Loucy (cell line): ENCODE measurements around the gene EFS.

ENCODE experiments used
- H2AFZ ChIP-seq: fragments of 200-600 bp; sonication (generic); 2 replicates; pipeline ENCODE4 v1.6.0; 2016; ENCODE audit warnings: antibody characterized with exemption, mild to moderate bottlenecking, low read length, moderate library complexity
- H3F3A ChIP-seq: fragments of 200-600 bp; 2 replicates; pipeline ENCODE4 v1.6.0; 2016; ENCODE audit warnings: antibody characterized with exemption, low read depth, mild to moderate bottlenecking
- H3K27me3 ChIP-seq: fragments of 200-600 bp; sonication (generic); 2 replicates; pipeline ENCODE4 v1.6.1; 2014; ENCODE audit warnings: low read length, mild to moderate bottlenecking; ENCODE audit not compliant: insufficient read depth, poor library complexity, severe bottlenecking
- H3K36me3 ChIP-seq: fragments of 200-600 bp; sonication (generic); 2 replicates; pipeline ENCODE4 v1.6.1; 2016; ENCODE audit warnings: low read length; ENCODE audit not compliant: insufficient read depth
- H3K4me1 ChIP-seq: fragments of 200-600 bp; sonication (generic); 2 replicates; pipeline ENCODE4 v1.5.1; 2014; ENCODE audit warnings: low read length, mild to moderate bottlenecking; ENCODE audit not compliant: insufficient read depth, poor library complexity, severe bottlenecking
- H3K4me2 ChIP-seq: fragments of 200-600 bp; sonication (generic); 2 replicates; pipeline ENCODE4 v1.6.0; 2014; ENCODE audit warnings: antibody characterized with exemption, low read length, low read depth, mild to moderate bottlenecking; ENCODE audit not compliant: poor library complexity, severe bottlenecking
- H3K4me3 ChIP-seq: fragments of 200-600 bp; sonication (generic); 2 replicates; pipeline ENCODE4 v1.5.1; 2014; ENCODE audit warnings: low read length, mild to moderate bottlenecking, mixed read lengths; ENCODE audit not compliant: poor library complexity, severe bottlenecking
- H3K79me2 ChIP-seq: fragments of 200-600 bp; sonication (generic); 2 replicates; pipeline ENCODE4 v1.6.1; 2014; ENCODE audit warnings: low read length; ENCODE audit not compliant: insufficient read depth
- H3K9ac ChIP-seq: fragments of 200-600 bp; sonication (generic); 2 replicates; pipeline ENCODE4 v1.6.0; 2014; ENCODE audit warnings: mild to moderate bottlenecking, low read depth, low read length, moderate library complexity; ENCODE audit not compliant: poor library complexity, severe bottlenecking
- H3K9me2 ChIP-seq: fragments of 200-600 bp; sonication (generic); replicated peaks from 2 replicates; pipeline ENCODE4 v1.6.1; 2016; ENCODE audit warnings: low read depth, low read length, mixed read lengths
- H3K9me3 ChIP-seq: fragments of 200-600 bp; sonication (generic); 2 replicates; pipeline ENCODE4 v1.6.1; 2014; ENCODE audit warnings: mild to moderate bottlenecking, antibody characterized with exemption, low read length, low read depth; ENCODE audit not compliant: insufficient read depth
- H4K20me1 ChIP-seq: fragments of 200-600 bp; sonication (generic); 2 replicates; pipeline ENCODE4 v1.6.0; 2014; ENCODE audit warnings: antibody characterized with exemption, low read length, mild to moderate bottlenecking; ENCODE audit not compliant: insufficient read depth, poor library complexity, severe bottlenecking
- CTCF ChIP-seq: fragments of 200-600 bp; sonication (generic); conservative IDR thresholded peaks from 2 replicates; pipeline ENCODE4 v1.5.1; 2014; ENCODE audit warnings: mild to moderate bottlenecking, antibody characterized with exemption, low read length
- EZH2phosphoT487 ChIP-seq: fragments of 200-600 bp; IDR thresholded peaks from 2 replicates; pipeline ENCODE4 v1.6.1; 2018; ENCODE audit warnings: antibody characterized with exemption, mild to moderate bottlenecking, moderate library complexity, borderline replicate concordance

Gene EFS

DNA sequence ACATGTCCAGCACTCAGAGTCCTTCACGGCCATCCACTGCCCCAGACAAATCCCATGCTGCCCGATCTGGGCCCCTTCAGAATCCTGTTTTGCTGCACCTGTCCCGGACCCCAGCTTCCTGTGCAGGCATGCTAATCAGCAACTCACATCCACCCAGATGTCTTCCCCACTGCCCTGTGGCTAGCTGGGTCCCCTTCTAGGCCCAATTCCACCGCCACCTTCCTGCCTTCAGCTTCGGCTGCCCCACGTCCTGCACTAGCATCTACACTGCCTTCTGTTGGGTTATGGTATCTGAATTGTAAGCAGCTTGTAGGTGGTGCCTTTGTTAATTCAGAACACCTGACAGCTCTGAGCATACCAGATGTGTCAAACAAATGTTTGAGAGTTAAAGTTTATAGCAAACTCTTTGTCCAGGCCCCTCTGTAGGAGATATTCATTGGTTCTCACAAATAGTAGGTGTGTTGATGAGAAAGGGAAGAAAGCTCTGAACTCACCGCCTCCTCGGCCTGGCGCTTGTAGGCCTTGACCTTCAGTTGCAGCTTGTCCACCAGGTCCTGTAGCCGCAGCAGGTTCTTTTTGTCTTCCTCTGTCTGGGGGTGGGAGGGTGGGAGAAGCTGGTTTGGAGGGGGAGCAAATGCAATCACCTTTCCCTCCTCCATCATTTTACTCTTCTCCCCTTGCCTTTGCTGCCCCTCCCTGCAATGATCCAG, 17.9 kb upstream of the EFS start:
- H3K4me1 ChIP-seq: no peaks in the 10 kb centered on the region
- no peak overlapping the region for H3K4me3 ChIP-seq
- H3K79me2 ChIP-seq: no peaks in the 10 kb centered on the region
- no peaks in the 10 kb centered on the region for H3K9me3 ChIP-seq
- no peak overlapping the region for H3K4me2 ChIP-seq
- no peaks in the 10 kb centered on the region for H3K9me2 ChIP-seq
- TF ChIP-seq EZH2phosphoT487 (no peak), CTCF (no peak)
- H3K36me3 ChIP-seq: no peaks in the 10 kb centered on the region
- H3K27me3 ChIP-seq: no peaks in the 10 kb centered on the region
- H2AFZ ChIP-seq: no peak overlapping the region
- no peak overlapping the region for H3K9ac ChIP-seq
- H4K20me1 ChIP-seq: no peaks in the 10 kb centered on the region
- no peaks in the 10 kb centered on the region for H3F3A ChIP-seq

GRCh38 chr14:23382276-23382675, 17.3 kb upstream of the EFS start:
- H2AFZ ChIP-seq: no peak overlapping the region
- no peaks in the 10 kb centered on the region for H3K9me3 ChIP-seq
- H3K36me3 ChIP-seq: no peaks in the 10 kb centered on the region
- H3K79me2 ChIP-seq: no peaks in the 10 kb centered on the region
- no peaks in the 10 kb centered on the region for H3K4me1 ChIP-seq
- H3K9me2 ChIP-seq: no peaks in the 10 kb centered on the region
- no peaks in the 10 kb centered on the region for H3K27me3 ChIP-seq
- H3K4me2 ChIP-seq: no peak overlapping the region
- H4K20me1 ChIP-seq: no peaks in the 10 kb centered on the region
- no peak overlapping the region for H3K4me3 ChIP-seq
- TF ChIP-seq EZH2phosphoT487 (no peak), CTCF (no peak)
- H3K9ac ChIP-seq: no peak overlapping the region
- no peaks in the 10 kb centered on the region for H3F3A ChIP-seq

- no peaks in the 10 kb centered on the region for H3K4me1 ChIP-seq
- H3K36me3 ChIP-seq: no peaks in the 10 kb centered on the region
- no peak overlapping the region for H3K4me3 ChIP-seq
- H3K9ac ChIP-seq: no peak overlapping the region
- no peaks in the 10 kb centered on the region for H3F3A ChIP-seq
- H2AFZ ChIP-seq: 0 out of 2 replicates have a peak overlapping the region, but pooled peaks have one; percentile 30
- no peak for TF ChIP-seq EZH2phosphoT487
- TF ChIP-seq CTCF: no peak
- no peaks in the 10 kb centered on the region for H4K20me1 ChIP-seq
- H3K9me2 ChIP-seq: no peaks in the 10 kb centered on the region
- H3K4me2 ChIP-seq: no peak overlapping the region
- H3K79me2 ChIP-seq: no peaks in the 10 kb centered on the region
- no peaks in the 10 kb centered on the region for H3K9me3 ChIP-seq
- no peaks in the 10 kb centered on the region for H3K27me3 ChIP-seq
Measured at GRCh38 chr14:23381871-23382270, 16.9 kb upstream of the EFS start.
